Fibroblast of lung (primary cell): ENCODE results near the gene ZBTB4.
A peak's percentile ranks its signal among the peaks of the same experiment; 100 is the strongest.

Experiments used
- EZH2 ChIP-seq: IDR thresholded peaks from 2 replicates; pipeline ENCODE4 v1.5.1; 2012; ENCODE audit warnings: low read length, control low read depth, mild to moderate bottlenecking; ENCODE audit errors: missing control alignments
- TF ChIP-seq, protein P1 (sequence below), 2 donors: IDR thresholded peaks in 1 of 2; conservative IDR thresholded peaks in 1 of 2; 1 replicate in 1 of 2; 2 replicates in 1 of 2; pipeline ENCODE4 v1.5.1; 2011 to 2012; ENCODE audit warnings: low read length in 2 of 2, control low read depth in 1 of 2, inconsistent platforms in 1 of 2, low read depth in 1 of 2, mild to moderate bottlenecking in 1 of 2

DNA sequence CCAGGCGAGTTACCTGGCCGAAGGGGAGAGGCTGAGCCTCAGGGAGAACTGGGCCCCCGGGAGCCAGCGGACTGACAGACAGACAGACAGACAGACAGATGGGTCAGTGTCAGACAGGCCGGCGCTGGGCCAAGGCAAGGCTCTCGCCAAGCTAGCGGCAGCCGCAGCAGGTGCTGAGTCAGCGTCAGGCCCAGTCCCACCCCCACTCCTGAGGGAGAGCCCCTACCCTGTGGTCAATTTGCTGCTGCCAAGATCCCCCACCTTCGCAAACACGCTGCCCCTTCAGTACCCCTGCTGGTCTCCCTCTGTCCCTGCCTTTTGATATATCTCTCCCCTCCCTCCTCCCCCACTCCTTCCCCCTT, 38.6 kb downstream of the ZBTB4 start:
- TF ChIP-seq, protein P1, sequence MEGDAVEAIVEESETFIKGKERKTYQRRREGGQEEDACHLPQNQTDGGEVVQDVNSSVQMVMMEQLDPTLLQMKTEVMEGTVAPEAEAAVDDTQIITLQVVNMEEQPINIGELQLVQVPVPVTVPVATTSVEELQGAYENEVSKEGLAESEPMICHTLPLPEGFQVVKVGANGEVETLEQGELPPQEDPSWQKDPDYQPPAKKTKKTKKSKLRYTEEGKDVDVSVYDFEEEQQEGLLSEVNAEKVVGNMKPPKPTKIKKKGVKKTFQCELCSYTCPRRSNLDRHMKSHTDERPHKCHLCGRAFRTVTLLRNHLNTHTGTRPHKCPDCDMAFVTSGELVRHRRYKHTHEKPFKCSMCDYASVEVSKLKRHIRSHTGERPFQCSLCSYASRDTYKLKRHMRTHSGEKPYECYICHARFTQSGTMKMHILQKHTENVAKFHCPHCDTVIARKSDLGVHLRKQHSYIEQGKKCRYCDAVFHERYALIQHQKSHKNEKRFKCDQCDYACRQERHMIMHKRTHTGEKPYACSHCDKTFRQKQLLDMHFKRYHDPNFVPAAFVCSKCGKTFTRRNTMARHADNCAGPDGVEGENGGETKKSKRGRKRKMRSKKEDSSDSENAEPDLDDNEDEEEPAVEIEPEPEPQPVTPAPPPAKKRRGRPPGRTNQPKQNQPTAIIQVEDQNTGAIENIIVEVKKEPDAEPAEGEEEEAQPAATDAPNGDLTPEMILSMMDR (conservative IDR thresholded peaks at IDR 0.05 in 1 of 2, IDR thresholded peaks at IDR 0.05 in 1 of 2; ENCODE audit: low read depth in 1 of 2, low read length in 2 of 2) = peak in 1 of 2 donors; percentile 2
- no peak for TF ChIP-seq EZH2
